ENCODE data around the gene VPS11. TPM values are rescaled to one million over a fixed set of nuclear protein-coding genes. Genes with fewer than 3 reads are reported as not detected.

VPS11 gene
- total and polyA plus RNA-seq, 10 of the 15 experiments (the other 5 are each of a cell fraction or from before 2014, with no cell fraction given) = 15.8 to 26.4 (median 24.5) TPM

- TF ChIP-seq, protein P1, sequence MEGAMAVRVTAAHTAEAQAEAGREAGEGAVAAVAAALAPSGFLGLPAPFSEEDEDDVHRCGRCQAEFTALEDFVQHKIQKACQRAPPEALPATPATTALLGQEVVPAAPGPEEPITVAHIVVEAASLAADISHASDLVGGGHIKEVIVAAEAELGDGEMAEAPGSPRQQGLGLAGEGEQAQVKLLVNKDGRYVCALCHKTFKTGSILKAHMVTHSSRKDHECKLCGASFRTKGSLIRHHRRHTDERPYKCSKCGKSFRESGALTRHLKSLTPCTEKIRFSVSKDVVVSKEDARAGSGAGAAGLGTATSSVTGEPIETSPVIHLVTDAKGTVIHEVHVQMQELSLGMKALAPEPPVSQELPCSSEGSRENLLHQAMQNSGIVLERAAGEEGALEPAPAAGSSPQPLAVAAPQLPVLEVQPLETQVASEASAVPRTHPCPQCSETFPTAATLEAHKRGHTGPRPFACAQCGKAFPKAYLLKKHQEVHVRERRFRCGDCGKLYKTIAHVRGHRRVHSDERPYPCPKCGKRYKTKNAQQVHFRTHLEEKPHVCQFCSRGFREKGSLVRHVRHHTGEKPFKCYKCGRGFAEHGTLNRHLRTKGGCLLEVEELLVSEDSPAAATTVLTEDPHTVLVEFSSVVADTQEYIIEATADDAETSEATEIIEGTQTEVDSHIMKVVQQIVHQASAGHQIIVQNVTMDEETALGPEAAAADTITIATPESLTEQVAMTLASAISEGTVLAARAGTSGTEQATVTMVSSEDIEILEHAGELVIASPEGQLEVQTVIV (IDR thresholded peaks at IDR 0.05; ENCODE audit: borderline replicate concordance, partially characterized antibody) = peak; percentile 26
- TF ChIP-seq BMI1 (IDR thresholded peaks at IDR 0.05; ENCODE audit: borderline replicate concordance) (no peak), TBL1XR1 (IDR thresholded peaks at IDR 0.05; ENCODE audit: low read depth, low read length) (peak; percentile 68), SUPT20H (IDR thresholded peaks at IDR 0.05; ENCODE audit: borderline replicate concordance, control insufficient read depth, low read depth, low read length) (no peak), ZNF217 (IDR thresholded peaks at IDR 0.05) (no peak), ATF7 (IDR thresholded peaks at IDR 0.05; ENCODE audit: low read depth) (peak; percentile 64), KDM1A (IDR thresholded peaks at IDR 0.05; ENCODE audit: borderline replicate concordance) (no peak), PBX3 (IDR thresholded peaks at IDR 0.05; ENCODE audit: insufficient replicate concordance, low read depth, low read length) (no peak), SP1 (IDR thresholded peaks at IDR 0.05; ENCODE audit: low read depth, low read length) (peak; percentile 32), TCF3 (IDR thresholded peaks at IDR 0.05; ENCODE audit: borderline replicate concordance, insufficient read depth, low read depth, low read length) (no peak), E2F4 (IDR thresholded peaks at IDR 0.05; ENCODE audit: low read depth, low read length) (0 out of 2 replicates have a peak, but pooled peaks have one; percentile 55), CUX1 (IDR thresholded peaks at IDR 0.05; ENCODE audit: insufficient replicate concordance, low read depth, low read length) (no peak), CHD2 (IDR thresholded peaks at IDR 0.05; ENCODE audit: borderline replicate concordance, low read depth, low read length) (no peak), BCL11A (IDR thresholded peaks at IDR 0.05; ENCODE audit: low read depth, low read length) (no peak), RELA (IDR thresholded peaks at IDR 0.05; ENCODE audit: borderline replicate concordance, partially characterized antibody) (no peak)
- TF ChIP-seq, protein P2, sequence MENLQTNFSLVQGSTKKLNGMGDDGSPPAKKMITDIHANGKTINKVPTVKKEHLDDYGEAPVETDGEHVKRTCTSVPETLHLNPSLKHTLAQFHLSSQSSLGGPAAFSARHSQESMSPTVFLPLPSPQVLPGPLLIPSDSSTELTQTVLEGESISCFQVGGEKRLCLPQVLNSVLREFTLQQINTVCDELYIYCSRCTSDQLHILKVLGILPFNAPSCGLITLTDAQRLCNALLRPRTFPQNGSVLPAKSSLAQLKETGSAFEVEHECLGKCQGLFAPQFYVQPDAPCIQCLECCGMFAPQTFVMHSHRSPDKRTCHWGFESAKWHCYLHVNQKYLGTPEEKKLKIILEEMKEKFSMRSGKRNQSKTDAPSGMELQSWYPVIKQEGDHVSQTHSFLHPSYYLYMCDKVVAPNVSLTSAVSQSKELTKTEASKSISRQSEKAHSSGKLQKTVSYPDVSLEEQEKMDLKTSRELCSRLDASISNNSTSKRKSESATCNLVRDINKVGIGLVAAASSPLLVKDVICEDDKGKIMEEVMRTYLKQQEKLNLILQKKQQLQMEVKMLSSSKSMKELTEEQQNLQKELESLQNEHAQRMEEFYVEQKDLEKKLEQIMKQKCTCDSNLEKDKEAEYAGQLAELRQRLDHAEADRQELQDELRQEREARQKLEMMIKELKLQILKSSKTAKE (IDR thresholded peaks at IDR 0.05; ENCODE audit: low read depth, poor library complexity, severe bottlenecking) = peak; percentile 22
These were observed at the start of gene VPS11 (continued) for GRCh38 chr11:119067371-119068222.

Measured in GM12878 (cell line).